SW480 (cell line): ENCODE results near the gene GTF2H3.
"Not testable (repeated sequence)": the region's sequence is repeated elsewhere in the genome, so short reads cannot be mapped to it uniquely, and the experiment has no call there.

Experiments
- DNase-seq: peaks from one replicate; pipeline ENCODE4 v3.0.0-alpha.2; 2016; ENCODE audit warnings: low spot score

The GTF2H3 gene

GRCh38 chr12:123633379-123634141 lies at the start of gene GTF2H3, which contains the start of gene EIF2B1:
Gene GTF2H3 (plus strand): TSS chr12:123633829. CDS start chr12:123633860, 31 bp downstream.
Gene EIF2B1 (minus strand): TSS chr12:123633686. CDS start chr12:123633557, 129 bp downstream.
- peak; percentile 96 for DNase-seq

GRCh38 chr12:123591702-123592481 lies 41.7 kb upstream of the GTF2H3 start:
- DNase-seq = no peak

DNA sequence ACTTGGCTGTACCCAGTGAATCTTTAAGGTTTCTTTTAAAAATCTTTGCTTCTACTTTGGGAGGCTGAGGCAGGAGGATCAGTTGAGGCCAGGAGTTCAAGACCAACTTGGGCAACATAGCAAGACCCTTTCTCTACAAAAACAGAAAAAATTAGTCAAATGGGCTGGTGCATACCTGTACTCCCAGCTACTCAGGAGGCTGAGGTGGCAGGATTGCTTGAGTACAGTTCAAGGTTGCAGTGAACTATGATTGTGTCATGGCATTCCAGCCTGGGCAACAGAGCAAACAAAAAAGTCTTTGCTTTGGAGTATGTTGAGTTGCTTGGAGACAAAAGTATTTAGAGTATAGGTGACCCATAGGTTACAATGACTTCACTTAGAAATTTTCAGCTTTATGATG lies 37.9 kb upstream of the GTF2H3 start:
- no peak for DNase-seq

DNA sequence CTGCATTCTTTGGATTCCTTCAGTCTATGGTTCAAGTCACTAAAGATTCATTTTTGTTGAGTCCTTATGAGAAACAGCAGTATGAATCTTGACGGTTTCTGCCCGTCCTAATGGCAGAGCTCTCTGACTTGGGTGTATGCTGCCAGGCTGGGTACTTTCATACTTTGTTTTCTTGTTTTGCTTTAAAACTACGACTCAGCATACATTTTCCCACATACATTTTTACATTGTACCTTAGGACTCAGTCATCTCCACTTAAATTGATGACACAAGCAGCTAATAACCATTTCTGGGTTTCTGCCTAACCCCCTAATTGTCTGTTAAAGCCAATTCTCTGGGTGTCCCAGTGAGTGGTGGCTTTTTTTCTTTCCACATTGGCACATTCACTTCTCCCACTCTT lies 36.5 kb upstream of the GTF2H3 start:
- DNase-seq = no peak

GRCh38 chr12:123598522-123598921 lies 35.1 kb upstream of the GTF2H3 start:
- DNase-seq = no peak

GRCh38 chr12:123599310-123599709 lies 34.3 kb upstream of the GTF2H3 start:
- no peak for DNase-seq

- no peak for DNase-seq
These were observed 33.9 kb upstream of the GTF2H3 start for GRCh38 chr12:123599721-123600120.

- peak; percentile 78 for DNase-seq
These were observed 31.8 kb upstream of the GTF2H3 start, which contains the start of gene DDX55 for GRCh38 chr12:123601602-123602489. Gene DDX55 (plus strand): TSS chr12:123602099. CDS start chr12:123602149, 50 bp downstream.

DNA sequence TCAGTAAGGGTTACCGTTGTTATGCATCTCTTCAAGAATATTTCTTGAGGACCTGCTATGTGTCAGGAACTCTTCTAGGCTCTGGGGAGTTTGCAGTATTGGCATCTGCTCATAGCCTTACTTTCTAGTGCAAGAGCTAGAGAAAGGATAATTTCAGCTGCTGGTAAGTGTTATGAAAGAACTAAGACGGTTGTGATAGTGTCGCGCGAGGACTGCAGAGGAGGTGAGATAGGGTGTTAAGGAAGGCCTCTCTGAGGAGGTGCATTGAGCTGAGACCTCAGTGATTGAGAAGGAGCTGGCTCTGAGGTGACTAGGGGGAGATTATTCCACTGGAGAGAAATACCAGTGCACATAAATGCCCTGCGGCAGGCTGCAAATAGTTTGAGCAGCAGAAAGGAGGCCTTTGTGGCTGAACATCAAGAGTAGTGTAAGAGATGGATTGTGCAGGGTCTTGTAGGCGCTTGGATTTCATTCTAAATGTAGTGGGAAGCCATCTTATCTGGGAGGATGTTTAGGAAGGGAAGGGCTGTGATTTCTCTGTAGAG lies 30.9 kb upstream of the GTF2H3 start:
- no peak for DNase-seq

GRCh38 chr12:123603495-123603894 lies 30.1 kb upstream of the GTF2H3 start:
- DNase-seq = not testable (repeated sequence)

GRCh38 chr12:123607756-123608155 lies 25.9 kb upstream of the GTF2H3 start:
- no peak for DNase-seq

DNA sequence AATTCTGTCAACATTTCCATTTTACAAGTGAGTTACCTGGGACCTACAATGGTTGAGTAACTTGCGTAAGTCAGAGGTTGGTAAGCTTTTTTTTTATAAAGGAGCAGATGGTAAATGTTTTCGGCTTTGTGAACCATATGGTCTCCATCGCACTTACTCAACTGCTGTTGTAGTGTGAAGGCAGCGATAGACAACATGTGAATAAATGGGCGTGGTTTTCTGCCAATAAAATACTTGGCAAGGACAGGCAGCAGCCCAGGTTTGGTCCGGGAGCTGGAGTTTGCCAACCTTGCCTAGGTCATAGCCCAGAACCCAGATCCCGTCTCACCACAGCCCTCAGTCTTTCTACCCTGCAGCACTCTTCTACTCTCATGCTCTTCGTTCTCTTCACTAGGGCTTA lies 25.4 kb upstream of the GTF2H3 start:
- DNase-seq = no peak

GRCh38 chr12:123614110-123614509 lies 19.5 kb upstream of the GTF2H3 start:
- DNase-seq = no peak

GRCh38 chr12:123614531-123614930 lies 19.1 kb upstream of the GTF2H3 start:
- DNase-seq = no peak

- DNase-seq = no peak
These were observed 16.5 kb upstream of the GTF2H3 start for GRCh38 chr12:123617144-123617543.

DNA sequence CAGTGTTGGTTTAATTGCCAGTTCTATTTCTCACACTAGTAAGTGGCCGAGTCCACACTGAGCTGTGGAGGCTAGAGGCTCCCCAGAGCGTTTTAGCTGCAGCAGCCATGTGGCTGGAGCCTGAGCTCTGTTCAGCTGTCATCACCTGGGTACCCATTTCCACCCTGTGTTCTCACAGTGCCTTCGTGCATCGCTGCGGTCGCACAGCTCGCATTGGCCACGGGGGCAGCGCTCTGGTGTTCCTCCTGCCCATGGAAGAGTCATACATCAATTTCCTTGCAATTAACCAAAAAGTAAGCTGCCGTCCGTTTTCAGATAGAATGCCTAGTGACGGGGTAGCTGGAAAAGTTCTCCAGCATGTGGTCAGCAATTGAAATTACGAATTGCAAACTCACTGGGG lies 16.0 kb upstream of the GTF2H3 start:
- DNase-seq = no peak

DNA sequence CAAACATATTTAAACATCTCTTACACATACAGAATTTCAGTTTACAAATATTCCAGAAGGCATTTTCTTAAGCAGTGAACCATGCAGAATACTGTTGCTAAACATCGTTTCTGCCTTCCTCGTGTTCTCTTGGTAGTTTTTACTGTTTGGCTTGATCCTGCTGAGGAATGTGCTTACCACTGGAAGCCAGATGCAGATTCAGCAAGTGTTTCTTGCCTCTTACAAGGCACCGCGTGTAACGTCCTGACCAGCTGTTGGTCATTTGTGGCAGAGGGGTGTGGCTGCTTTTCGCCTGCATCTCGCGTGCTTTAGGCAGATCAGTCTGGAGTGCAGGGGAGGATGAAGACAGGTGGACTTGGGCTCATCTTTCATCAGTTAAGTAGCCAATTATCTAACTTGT lies 12.5 kb upstream of the GTF2H3 start:
- DNase-seq = no peak

GRCh38 chr12:123621619-123622530 lies 11.8 kb upstream of the GTF2H3 start:
- DNase-seq = no peak

- no peak for DNase-seq
These were observed 523 bp downstream of the GTF2H3 start for GRCh38 chr12:123634142-123634561.

- DNase-seq = no peak
These were observed 10.3 kb downstream of the GTF2H3 start for GRCh38 chr12:123643911-123644310.

GRCh38 chr12:123645380-123645779 lies 11.8 kb downstream of the GTF2H3 start:
- no peak for DNase-seq
